Neural progenitor cell (in vitro differentiated cells): ENCODE measurements around the gene PPP2R2B. TPM values are rescaled to one million over a fixed set of nuclear protein-coding genes. Genes with fewer than 3 reads are reported as not detected.

ENCODE experiments used
- DNase-seq: peaks from one replicate; pipeline ENCODE4 v3.0.0-alpha.2; 2016; ENCODE audit warnings: low spot score
- H2AFZ ChIP-seq: fragments of 200-600 bp; sonication (generic); replicated peaks from 2 replicates; pipeline ENCODE4 v1.6.1; 2016; ENCODE audit warnings: antibody characterized with exemption
- H3F3A ChIP-seq: fragments of 200-600 bp; sonication (generic); 2 replicates; pipeline ENCODE4 v1.6.1; 2016; ENCODE audit warnings: antibody characterized with exemption, low read depth
- H3K27ac ChIP-seq: fragments of 200-600 bp; sonication (generic); 2 replicates; pipeline ENCODE4 v1.5.1; 2016; ENCODE audit warnings: mild to moderate bottlenecking
- H3K27me3 ChIP-seq: fragments of 200-600 bp; sonication (generic); 2 replicates; pipeline ENCODE4 v1.6.1; 2016; ENCODE audit warnings: mild to moderate bottlenecking, moderate library complexity
- H3K36me3 ChIP-seq: fragments of 200-600 bp; sonication (generic); 2 replicates; pipeline ENCODE4 v1.5.1; 2016
- H3K4me1 ChIP-seq: fragments of 200-600 bp; sonication (generic); 2 replicates; pipeline ENCODE4 v1.6.1; 2016; ENCODE audit warnings: mixed run types
- H3K4me2 ChIP-seq: fragments of 200-600 bp; sonication (generic); 2 replicates; pipeline ENCODE4 v1.6.1; 2016
- H3K4me3 ChIP-seq: fragments of 200-600 bp; sonication (generic); 2 replicates; pipeline ENCODE4 v1.5.1; 2016
- H3K79me2 ChIP-seq: fragments of 200-600 bp; sonication (generic); 2 replicates; pipeline ENCODE4 v1.6.1; 2016; ENCODE audit warnings: low read depth
- H3K9ac ChIP-seq: fragments of 200-600 bp; sonication (generic); 2 replicates; pipeline ENCODE4 v1.6.1; 2016
- H3K9me3 ChIP-seq: fragments of 200-600 bp; sonication (generic); 2 replicates; pipeline ENCODE4 v1.5.1; 2016; ENCODE audit warnings: low read depth
- H4K20me1 ChIP-seq: fragments of 200-600 bp; sonication (generic); 2 replicates; pipeline ENCODE4 v1.6.1; 2016; ENCODE audit warnings: low read depth
- H3K27ac Mint-ChIP-seq: 3 replicates; pipeline ENCODE4 v1.8.0; 2021; ENCODE audit warnings: mixed read lengths
- H3K27me3 Mint-ChIP-seq: 2 replicates; pipeline ENCODE4 v1.8.0; 2022; ENCODE audit warnings: low read depth, mild to moderate bottlenecking, inconsistent platforms, moderate library complexity, mixed read lengths; ENCODE audit not compliant: insufficient read depth
- H3K36me3 Mint-ChIP-seq: 3 replicates; pipeline ENCODE4 v1.8.0; 2021; ENCODE audit warnings: mixed read lengths
- H3K4me1 Mint-ChIP-seq: 3 replicates; pipeline ENCODE4 v1.8.0; 2021; ENCODE audit warnings: mixed read lengths
- H3K4me3 Mint-ChIP-seq: 3 replicates; pipeline ENCODE4 v1.8.0; 2021; ENCODE audit warnings: mild to moderate bottlenecking, moderate library complexity, mixed read lengths
- H3K9me3 Mint-ChIP-seq: 3 replicates; pipeline ENCODE4 v1.8.0; 2020; ENCODE audit warnings: mixed read lengths
- EZH2 ChIP-seq: fragments of 200-600 bp; sonication (generic); IDR thresholded peaks from 2 replicates; pipeline ENCODE4 v1.6.1; 2017; ENCODE audit warnings: antibody characterized with exemption, mild to moderate bottlenecking, moderate library complexity
- EZH2phosphoT487 ChIP-seq: fragments of 200-600 bp; sonication (generic); IDR thresholded peaks from 2 replicates; pipeline ENCODE4 v1.6.1; 2017; ENCODE audit warnings: antibody characterized with exemption
- total RNA-seq: library from RNA; depleted of rRNA; stranded (reverse); fragments of >200 nt; gene quantifications from 2 replicates; pipeline ENCODE4 v1.2.3, GENCODE V29; 2015; ENCODE audit warnings: low replicate concordance
- TF ChIP-seq, protein P1 (sequence below): fragments of 200-600 bp; sonication (generic); IDR thresholded peaks from 2 replicates; pipeline ENCODE4 v1.5.1; 2017; ENCODE audit warnings: antibody characterized with exemption, mild to moderate bottlenecking

PPP2R2B gene
- total RNA-seq, 1 donor from 2014 or later: 26.6 TPM

GRCh38 chr5:146765089-146765832 lies 113.3 kb downstream of the PPP2R2B start:
- no peaks in the 10 kb centered on the region for H3K4me1 ChIP-seq
- no peaks in the 10 kb centered on the region for H3K9me3 ChIP-seq
- Mint-ChIP-seq H3K27me3 (no peaks in the 10 kb centered on the region), H3K36me3 (no peaks in the 10 kb centered on the region), H3K27ac (no peak overlapping the region), H3K9me3 (no peaks in the 10 kb centered on the region), H3K4me1 (no peaks in the 10 kb centered on the region), H3K4me3 (no peak overlapping the region)
- no peaks in the 10 kb centered on the region for H3F3A ChIP-seq
- no peaks in the 10 kb centered on the region for H4K20me1 ChIP-seq
- TF ChIP-seq EZH2phosphoT487: no peak
- TF ChIP-seq, protein P1, sequence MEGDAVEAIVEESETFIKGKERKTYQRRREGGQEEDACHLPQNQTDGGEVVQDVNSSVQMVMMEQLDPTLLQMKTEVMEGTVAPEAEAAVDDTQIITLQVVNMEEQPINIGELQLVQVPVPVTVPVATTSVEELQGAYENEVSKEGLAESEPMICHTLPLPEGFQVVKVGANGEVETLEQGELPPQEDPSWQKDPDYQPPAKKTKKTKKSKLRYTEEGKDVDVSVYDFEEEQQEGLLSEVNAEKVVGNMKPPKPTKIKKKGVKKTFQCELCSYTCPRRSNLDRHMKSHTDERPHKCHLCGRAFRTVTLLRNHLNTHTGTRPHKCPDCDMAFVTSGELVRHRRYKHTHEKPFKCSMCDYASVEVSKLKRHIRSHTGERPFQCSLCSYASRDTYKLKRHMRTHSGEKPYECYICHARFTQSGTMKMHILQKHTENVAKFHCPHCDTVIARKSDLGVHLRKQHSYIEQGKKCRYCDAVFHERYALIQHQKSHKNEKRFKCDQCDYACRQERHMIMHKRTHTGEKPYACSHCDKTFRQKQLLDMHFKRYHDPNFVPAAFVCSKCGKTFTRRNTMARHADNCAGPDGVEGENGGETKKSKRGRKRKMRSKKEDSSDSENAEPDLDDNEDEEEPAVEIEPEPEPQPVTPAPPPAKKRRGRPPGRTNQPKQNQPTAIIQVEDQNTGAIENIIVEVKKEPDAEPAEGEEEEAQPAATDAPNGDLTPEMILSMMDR: no peak
- TF ChIP-seq EZH2: no peak
- H2AFZ ChIP-seq: no peak overlapping the region
- no peak for DNase-seq
- no peak overlapping the region for H3K27ac ChIP-seq
- H3K4me2 ChIP-seq: no peak overlapping the region
- no peaks in the 10 kb centered on the region for H3K79me2 ChIP-seq
- H3K36me3 ChIP-seq: no peaks in the 10 kb centered on the region
- no peak overlapping the region for H3K4me3 ChIP-seq
- no peaks in the 10 kb centered on the region for H3K27me3 ChIP-seq
- no peak overlapping the region for H3K9ac ChIP-seq

DNA sequence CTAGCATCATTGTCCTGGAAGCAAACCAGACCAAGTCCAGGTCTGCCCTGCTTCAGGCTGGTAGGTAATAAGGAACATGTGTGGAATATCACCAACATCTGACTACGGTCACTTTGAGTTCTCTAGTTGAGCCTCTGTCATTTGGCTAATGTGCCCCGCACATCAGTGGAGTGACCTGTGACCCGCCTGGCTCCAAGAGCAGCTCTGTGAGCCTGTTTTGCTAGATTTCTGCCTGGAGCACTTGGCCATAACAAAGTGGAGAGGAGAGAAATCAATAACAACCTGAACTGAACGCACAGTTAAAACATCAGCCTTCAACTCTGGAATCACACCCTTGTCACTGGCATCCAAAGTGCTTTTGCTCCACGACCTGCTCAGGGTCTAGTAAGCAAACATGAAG lies 115.7 kb downstream of the PPP2R2B start:
- Histone ChIP-seq H3K4me2 (no peak overlapping the region), H3F3A (no peaks in the 10 kb centered on the region), H2AFZ (no peak overlapping the region), H3K4me3 (no peak overlapping the region), H4K20me1 (no peaks in the 10 kb centered on the region), H3K9me3 (no peaks in the 10 kb centered on the region), H3K79me2 (no peaks in the 10 kb centered on the region), H3K36me3 (no peaks in the 10 kb centered on the region), H3K4me1 (peaks cover 4% of the 10 kb centered on the region), H3K27ac (no peak overlapping the region), H3K27me3 (no peaks in the 10 kb centered on the region), H3K9ac (no peak overlapping the region)
- TF ChIP-seq, protein P1: no peak
- TF ChIP-seq EZH2phosphoT487: no peak
- TF ChIP-seq EZH2: no peak
- Mint-ChIP-seq H3K4me1 (peaks cover 6% of the 10 kb centered on the region), H3K9me3 (no peaks in the 10 kb centered on the region), H3K36me3 (no peaks in the 10 kb centered on the region), H3K27me3 (no peaks in the 10 kb centered on the region), H3K27ac (no peak overlapping the region), H3K4me3 (no peak overlapping the region)
- no peak for DNase-seq

DNA sequence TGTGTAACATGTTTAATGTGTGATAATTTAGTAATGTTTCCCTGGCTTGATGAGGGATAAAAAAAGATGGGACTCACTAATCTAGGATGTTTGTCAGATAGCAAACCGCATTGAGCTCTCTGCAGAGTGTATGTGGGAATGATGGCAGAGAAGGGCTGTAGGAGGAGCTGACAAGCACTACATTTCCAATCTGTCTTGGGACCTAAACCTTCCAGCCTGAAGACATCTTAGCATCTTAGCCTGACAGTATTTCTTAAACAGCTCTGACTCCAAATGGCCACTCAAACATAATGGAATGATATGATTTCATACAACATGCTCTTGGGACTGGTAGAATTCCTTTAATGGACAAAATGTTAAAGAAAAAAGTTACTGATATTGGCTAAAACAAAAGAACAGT lies 116.7 kb downstream of the PPP2R2B start:
- Histone ChIP-seq H3K36me3 (no peaks in the 10 kb centered on the region), H3K9ac (no peak overlapping the region), H3K4me1 (peaks cover 7% of the 10 kb centered on the region), H3K79me2 (no peaks in the 10 kb centered on the region), H3K27me3 (no peaks in the 10 kb centered on the region), H3F3A (no peaks in the 10 kb centered on the region), H2AFZ (no peak overlapping the region), H4K20me1 (no peaks in the 10 kb centered on the region), H3K4me2 (no peak overlapping the region), H3K27ac (no peak overlapping the region), H3K9me3 (no peaks in the 10 kb centered on the region), H3K4me3 (no peak overlapping the region)
- no peaks in the 10 kb centered on the region for H3K9me3 Mint-ChIP-seq
- no peak overlapping the region for H3K4me3 Mint-ChIP-seq
- no peaks in the 10 kb centered on the region for H3K36me3 Mint-ChIP-seq
- no peak for TF ChIP-seq EZH2phosphoT487
- TF ChIP-seq, protein P1: no peak
- TF ChIP-seq EZH2: no peak
- no peaks in the 10 kb centered on the region for H3K27me3 Mint-ChIP-seq
- H3K27ac Mint-ChIP-seq: no peak overlapping the region
- H3K4me1 Mint-ChIP-seq: peaks cover 6% of the 10 kb centered on the region
- no peak for DNase-seq
